Measurements from ENCODE around the gene SPTBN2.
"Not testable (repeated sequence)": the region's sequence is repeated elsewhere in the genome, so short reads cannot be mapped to it uniquely, and the experiment has no call there.

Gene SPTBN2

GRCh38 chr11:66646828-66647227 is 82.2 kb downstream of the SPTBN2 start:
- ATAC-seq = no peak
- no peak for TF ChIP-seq ZNF70 (CRISPR knock-in tag; IDR thresholded peaks at IDR 0.05)
- no peak for TF ChIP-seq ZNF8 (CRISPR knock-in tag; IDR thresholded peaks at IDR 0.05)

- ATAC-seq = no peak
- TF ChIP-seq PPARA (CRISPR knock-in tag; IDR thresholded peaks at IDR 0.05; ENCODE audit: borderline replicate concordance) = no peak
- TF ChIP-seq TSHZ2 (CRISPR knock-in tag; IDR thresholded peaks at IDR 0.05) = no peak
- TF ChIP-seq CSDC2 (CRISPR knock-in tag; IDR thresholded peaks at IDR 0.05) = no peak
These were observed 85.1 kb downstream of the SPTBN2 start for GRCh38 chr11:66643745-66644437.

- no peak for ATAC-seq
- TF ChIP-seq ARNTL (CRISPR knock-in tag; IDR thresholded peaks at IDR 0.05; ENCODE audit: borderline replicate concordance, low read depth) (no peak), SNAI2 (CRISPR knock-in tag; IDR thresholded peaks at IDR 0.05) (no peak), TOX (CRISPR knock-in tag; IDR thresholded peaks at IDR 0.05; ENCODE audit: borderline replicate concordance) (no peak), ISL1 (CRISPR knock-in tag; IDR thresholded peaks at IDR 0.05) (peak; percentile 51), ZC3H10 (CRISPR knock-in tag; IDR thresholded peaks at IDR 0.05) (no peak)
These were observed 87.2 kb downstream of the SPTBN2 start for GRCh38 chr11:66641834-66642233.

GRCh38 chr11:66639814-66640340 is 89.1 kb downstream of the SPTBN2 start:
- ATAC-seq = not testable (repeated sequence)

- TF ChIP-seq ZNF565 (CRISPR knock-in tag; conservative IDR thresholded peaks at IDR 0.05; ENCODE audit: low read depth) = no peak
- no peak for TF ChIP-seq ZC3H10 (CRISPR knock-in tag; IDR thresholded peaks at IDR 0.05)
- TF ChIP-seq ISL1 (CRISPR knock-in tag; IDR thresholded peaks at IDR 0.05) = no peak
- no peak for TF ChIP-seq TSHZ2 (CRISPR knock-in tag; IDR thresholded peaks at IDR 0.05)
- TF ChIP-seq ARNTL (CRISPR knock-in tag; IDR thresholded peaks at IDR 0.05; ENCODE audit: borderline replicate concordance, low read depth) = no peak
- ATAC-seq = peak; percentile 1; the same call in 2 of the 3 replicates
These were observed 89.8 kb downstream of the SPTBN2 start for GRCh38 chr11:66639066-66639813.

GRCh38 chr11:66638177-66639065 is 90.6 kb downstream of the SPTBN2 start, which contains the start of gene RBM4:
Gene RBM4, plus strand, starts transcription at chr11:66638703. Its CDS starts 1,009 bp downstream, at chr11:66639712.
- peak; percentile 96 for ATAC-seq
- TF ChIP-seq CREB5 (CRISPR knock-in tag; IDR thresholded peaks at IDR 0.05; ENCODE audit: low read depth) (no peak), PATZ1 (CRISPR knock-in tag; IDR thresholded peaks at IDR 0.05; ENCODE audit: borderline replicate concordance) (0 out of 2 replicates have a peak, but pooled peaks have one; percentile 39), ZFP3 (CRISPR knock-in tag; IDR thresholded peaks at IDR 0.05) (peak; percentile 57; the same call in 1 of the 2 replicates), CSDC2 (CRISPR knock-in tag; IDR thresholded peaks at IDR 0.05) (0 out of 2 replicates have a peak, but pooled peaks have one; percentile 54), ARNTL (CRISPR knock-in tag; IDR thresholded peaks at IDR 0.05; ENCODE audit: borderline replicate concordance, low read depth) (no peak), ZNF565 (CRISPR knock-in tag; conservative IDR thresholded peaks at IDR 0.05; ENCODE audit: low read depth) (no peak), ISL1 (CRISPR knock-in tag; IDR thresholded peaks at IDR 0.05) (no peak), ZC3H10 (CRISPR knock-in tag; IDR thresholded peaks at IDR 0.05) (no peak), ZFP30 (CRISPR knock-in tag; IDR thresholded peaks at IDR 0.05) (no peak), SNAI2 (CRISPR knock-in tag; IDR thresholded peaks at IDR 0.05) (0 out of 2 replicates have a peak, but pooled peaks have one; percentile 8), OSR1 (CRISPR knock-in tag; IDR thresholded peaks at IDR 0.05) (no peak), GLIS3 (CRISPR knock-in tag; IDR thresholded peaks at IDR 0.05) (0 out of 2 replicates have a peak, but pooled peaks have one; percentile 55), ZNF70 (CRISPR knock-in tag; IDR thresholded peaks at IDR 0.05) (no peak), TCF4 (CRISPR knock-in tag; IDR thresholded peaks at IDR 0.05; ENCODE audit: borderline replicate concordance) (no peak)
